Neural cell (in vitro differentiated cells): ENCODE data around the gene MYRIP.
"Not testable (repeated sequence)": the region's sequence is repeated elsewhere in the genome, so short reads cannot be mapped to it uniquely, and the experiment has no call there.

Source experiments
- CTCF ChIP-seq: fragments of 450-650 bp; IDR thresholded peaks from 2 replicates; pipeline ENCODE4 v1.5.1; 2014; ENCODE audit warnings: antibody characterized with exemption, mild to moderate bottlenecking, moderate library complexity; ENCODE audit not compliant: poor library complexity, severe bottlenecking
- EP300 ChIP-seq: fragments of 450-650 bp; conservative IDR thresholded peaks from 2 replicates; pipeline ENCODE4 v1.6.1; 2014; ENCODE audit warnings: antibody characterized with exemption, mild to moderate bottlenecking, moderate library complexity; ENCODE audit not compliant: poor library complexity, severe bottlenecking
- EZH2 ChIP-seq: fragments of 200-600, 300-800 bp; shearing (Covaris generic), sonication (generic); IDR thresholded peaks from 2 replicates; pipeline ENCODE4 v1.6.1; 2014; ENCODE audit warnings: antibody characterized with exemption, low read length, borderline replicate concordance, mild to moderate bottlenecking; ENCODE audit not compliant: insufficient read depth, poor library complexity, severe bottlenecking
- MXI1 ChIP-seq: fragments of 450-650 bp; conservative IDR thresholded peaks from 2 replicates; pipeline ENCODE4 v1.6.1; 2014; ENCODE audit warnings: antibody characterized with exemption, mild to moderate bottlenecking; ENCODE audit not compliant: poor library complexity, severe bottlenecking
- RAD21 ChIP-seq: fragments of 450-650 bp; conservative IDR thresholded peaks from 2 replicates; pipeline ENCODE4 v1.6.1; 2014; ENCODE audit warnings: antibody characterized with exemption, mild to moderate bottlenecking, moderate library complexity
- REST ChIP-seq: IDR thresholded peaks from 2 replicates; pipeline ENCODE4 v1.6.1; 2012; ENCODE audit warnings: borderline replicate concordance
- TAF1 ChIP-seq: IDR thresholded peaks from 2 replicates; pipeline ENCODE4 v1.6.1; 2012; ENCODE audit warnings: low read depth

DNA sequence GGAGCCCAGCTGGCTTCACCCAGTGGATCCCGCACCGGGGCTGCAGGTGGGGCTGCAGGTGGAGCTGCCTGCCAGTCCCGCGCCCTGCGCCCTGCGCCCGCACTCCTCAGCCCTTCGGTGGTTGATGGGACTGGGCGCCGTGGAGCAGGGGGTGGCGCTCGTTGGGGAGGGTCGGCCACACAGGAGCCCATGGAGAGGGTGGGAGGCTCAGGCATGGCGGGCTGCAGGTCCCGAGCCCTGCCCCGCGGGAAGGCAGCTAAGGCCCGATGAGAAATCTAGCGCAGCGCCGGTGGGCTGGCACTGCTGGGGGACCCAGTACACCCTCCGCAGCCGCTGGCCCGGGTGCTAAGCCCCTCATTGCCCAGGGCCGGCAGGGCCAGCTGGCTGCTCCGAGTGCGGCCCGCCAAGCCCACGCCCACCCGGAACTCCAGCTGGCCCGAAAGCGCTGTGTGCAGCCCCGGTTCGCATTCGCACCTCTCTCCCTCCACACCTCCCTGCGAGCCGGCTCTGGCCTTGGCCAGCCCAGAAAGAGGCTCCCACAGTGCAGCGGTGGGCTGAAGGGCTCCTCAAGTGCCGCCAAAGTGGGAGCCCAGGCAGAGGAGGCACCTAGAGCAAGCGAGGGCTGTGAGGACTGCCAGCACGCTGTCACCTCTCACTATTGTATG lies 268.6 kb downstream of the MYRIP start:
- not testable (repeated sequence) for TF ChIP-seq RAD21, REST, CTCF, TAF1, EP300, EZH2, MXI1
